Upper lobe of left lung (tissue), 6 donors: Measurements from ENCODE around the gene PIK3C2G. TPM values are rescaled to one million over a fixed set of nuclear protein-coding genes. Genes with fewer than 3 reads are reported as not detected.

Experiments used
- ATAC-seq, 2 donors: fragments of 200-7000 bp; cut with Tn5 transposase; one replicate each; pipeline ENCODE4 v1.9.1; 2022; ENCODE audit warnings: mild to moderate bottlenecking in 2 of 2, moderate library complexity in 2 of 2; ENCODE audit not compliant: low FRiP score in 2 of 2
- DNase-seq, 2 donors: peaks; one replicate each; pipeline ENCODE4 v3.0.0-alpha.2; 2019 to 2020
- H3K27ac ChIP-seq, 4 donors: fragments of 200-600 bp; sonication (generic); one replicate each; pipeline ENCODE4 v1.5.1; 2016 to 2019
- H3K27me3 ChIP-seq, 4 donors: fragments of 200-600 bp; sonication (generic); one replicate each; pipeline ENCODE4 v1.5.1; 2017 to 2019
- H3K36me3 ChIP-seq, 4 donors: fragments of 200-600 bp; sonication (generic); one replicate each; pipeline ENCODE4 v1.5.1; 2016 to 2019
- H3K4me1 ChIP-seq, 4 donors: fragments of 200-600 bp; sonication (generic); one replicate each; pipeline ENCODE4 v1.5.1; 2018 to 2019
- H3K4me3 ChIP-seq, 4 donors: fragments of 200-600 bp; sonication (generic); one replicate each; pipeline ENCODE4 v1.5.1; 2017 to 2019; ENCODE audit warnings: mild to moderate bottlenecking in 2 of 4, moderate library complexity in 1 of 4
- H3K9me3 ChIP-seq, 4 donors: fragments of 200-600 bp; sonication (generic); one replicate each; pipeline ENCODE4 v1.5.1; 2018 to 2019
- CTCF ChIP-seq, 6 experiments: fragments of 450-650 bp in 4 of 6; fragments of 200-600 bp in 2 of 6; sonication (generic) in 2 of 6; IDR thresholded peaks; one replicate each; pipeline ENCODE4 v1.5.1; 2016 to 2019; ENCODE audit warnings: antibody characterized with exemption in 6 of 6
- EP300 ChIP-seq, 4 donors: sonication (generic); formaldehyde crosslinking; IDR thresholded peaks; one replicate each; pipeline ENCODE4 v1.5.1; 2017; ENCODE audit warnings: antibody characterized with exemption in 4 of 4, control low read depth in 2 of 4
- POLR2A ChIP-seq, 4 donors: fragments of 450-650 bp; IDR thresholded peaks; one replicate each; pipeline ENCODE4 v1.5.1; 2016 to 2017; ENCODE audit warnings: antibody characterized with exemption in 4 of 4, mild to moderate bottlenecking in 2 of 4
- POLR2AphosphoS5 ChIP-seq, 2 donors: sonication (generic); formaldehyde crosslinking; IDR thresholded peaks; one replicate each; pipeline ENCODE4 v1.5.1; 2017; ENCODE audit warnings: antibody characterized with exemption in 2 of 2
- WGBS, 2 donors: methylation state at CpG; one replicate each; pipeline ENCODE4 v1.1.5; 2017 to 2018; 5-methylcytosine and 5-hydroxymethylcytosine counted together
- total RNA-seq, 6 donors: library from RNA; depleted of rRNA in 4 of 6; stranded (reverse); fragments of >200 nt in 4 of 6; gene quantifications; one replicate each; pipeline versions ENCODE4 v1.1.0 to v1.2.1, GENCODE V29; 2016 to 2021
- donor health status: DM: no; HTN: no; CAD: no; lungs with moderate emphysema.
- donor health status: DM: no; HTN: yes; CAD: no; lungs with severe emphysema.

PIK3C2G gene
- total RNA-seq, 6 donors from 2014 or later: 0.33 to 3.1 (median 0.39) TPM; not detected in 1

DNA sequence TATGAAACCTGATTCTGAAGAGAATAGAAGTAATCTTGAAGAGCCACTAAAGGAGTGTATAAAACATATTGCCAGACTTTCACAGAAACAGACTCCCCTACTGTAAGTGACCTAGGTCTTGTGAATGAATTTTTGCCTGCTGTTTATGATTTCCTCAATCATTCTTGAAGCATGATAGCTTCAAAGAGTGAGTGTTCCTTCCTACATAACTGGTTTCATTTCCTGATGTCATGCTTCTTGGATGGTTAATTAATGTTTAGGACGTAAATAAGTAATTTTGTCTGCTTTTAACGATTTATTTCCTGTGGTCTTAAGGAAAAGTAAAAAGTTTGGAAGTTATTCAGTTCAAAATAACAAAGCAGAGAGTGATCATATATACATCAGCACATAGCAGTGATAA, 129.8 kb downstream of the PIK3C2G start:
- Histone ChIP-seq H3K4me1 (no peaks in the 10 kb centered on the region), H3K4me3 (no peak overlapping the region), H3K27ac (no peak overlapping the region), H3K27me3 (no peaks in the 10 kb centered on the region), H3K36me3 (no peaks in the 10 kb centered on the region), H3K9me3 (no peaks in the 10 kb centered on the region)
- TF ChIP-seq CTCF (IDR thresholded peaks at IDR 0.05) (no peak), POLR2AphosphoS5 (IDR thresholded peaks at IDR 0.05) (no peak), EP300 (IDR thresholded peaks at IDR 0.05) (no peak), POLR2A (IDR thresholded peaks at IDR 0.05) (no peak)
- DNase-seq (no peak), ATAC-seq (no peak)
- 40 to 46% methylated on average over 2 of the region's 2 CpGs for WGBS, 2 donors

- no peak for DNase-seq
- ATAC-seq: no peak
- Histone ChIP-seq H3K4me3 (no peak overlapping the region), H3K27ac (no peak overlapping the region), H3K9me3 (no peaks in the 10 kb centered on the region), H3K27me3 (no peaks in the 10 kb centered on the region), H3K36me3 (no peaks in the 10 kb centered on the region), H3K4me1 (no peaks in the 10 kb centered on the region)
- WGBS, 2 donors: 94 to 100% methylated on average over 1 of the region's 1 CpG
- TF ChIP-seq POLR2AphosphoS5 (IDR thresholded peaks at IDR 0.05) (no peak), EP300 (IDR thresholded peaks at IDR 0.05) (no peak), POLR2A (IDR thresholded peaks at IDR 0.05) (no peak), CTCF (IDR thresholded peaks at IDR 0.05) (no peak)
Observed at GRCh38 chr12:18394742-18395141, 133.4 kb downstream of the PIK3C2G start.

DNA sequence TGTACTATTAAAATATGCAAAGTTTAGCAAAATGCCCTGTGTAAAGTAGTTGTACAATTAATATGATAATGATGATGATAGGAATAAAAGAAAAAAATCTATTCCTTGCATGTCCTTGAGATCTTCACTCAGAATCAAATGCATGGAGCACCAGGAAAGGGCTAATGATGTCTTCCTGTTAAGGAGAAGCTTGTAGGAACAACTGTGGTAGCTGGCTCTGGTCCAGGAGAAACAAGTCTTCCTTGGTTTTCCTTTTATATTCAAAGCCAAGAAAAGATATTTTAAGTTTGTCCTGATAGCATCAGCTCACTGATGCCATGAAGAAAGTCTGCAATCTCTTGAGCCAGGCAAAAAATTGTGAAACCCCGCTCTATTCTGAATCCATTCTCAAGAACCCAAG, 138.9 kb downstream of the PIK3C2G start:
- no peaks in the 10 kb centered on the region for H3K36me3 ChIP-seq
- 71 to 90% methylated on average over 1 of the region's 1 CpG for WGBS, 2 donors
- no peak for TF ChIP-seq POLR2A (IDR thresholded peaks at IDR 0.05)
- no peak for TF ChIP-seq CTCF (IDR thresholded peaks at IDR 0.05)
- no peak for TF ChIP-seq EP300 (IDR thresholded peaks at IDR 0.05)
- TF ChIP-seq POLR2AphosphoS5 (IDR thresholded peaks at IDR 0.05): no peak
- H3K27ac ChIP-seq: no peak overlapping the region
- no peaks in the 10 kb centered on the region for H3K27me3 ChIP-seq
- ATAC-seq (no peak), DNase-seq (no peak)
- H3K4me1 ChIP-seq: no peaks in the 10 kb centered on the region
- H3K4me3 ChIP-seq: no peak overlapping the region
- H3K9me3 ChIP-seq: no peaks in the 10 kb centered on the region

- ATAC-seq (no peak), DNase-seq (no peak)
- Histone ChIP-seq H3K27me3 (no peaks in the 10 kb centered on the region), H3K4me1 (no peaks in the 10 kb centered on the region), H3K36me3 (no peaks in the 10 kb centered on the region), H3K4me3 (no peak overlapping the region), H3K27ac (no peak overlapping the region), H3K9me3 (no peaks in the 10 kb centered on the region)
- TF ChIP-seq EP300 (IDR thresholded peaks at IDR 0.05): no peak
- no peak for TF ChIP-seq POLR2AphosphoS5 (IDR thresholded peaks at IDR 0.05)
- no peak for TF ChIP-seq CTCF (IDR thresholded peaks at IDR 0.05)
- TF ChIP-seq POLR2A (IDR thresholded peaks at IDR 0.05): no peak
- 72 to 81% methylated on average over 3 of the region's 3 CpGs for WGBS, 2 donors
Observed at GRCh38 chr12:18402872-18403611, 141.7 kb downstream of the PIK3C2G start.

- 50 to 65% methylated on average over 1 of the region's 1 CpG for WGBS, 2 donors
- H3K36me3 ChIP-seq: no peaks in the 10 kb centered on the region
- DNase-seq (no peak), ATAC-seq (no peak)
- TF ChIP-seq EP300 (IDR thresholded peaks at IDR 0.05): no peak
- H3K27ac ChIP-seq: no peak overlapping the region
- H3K4me3 ChIP-seq: no peak overlapping the region
- no peaks in the 10 kb centered on the region for H3K27me3 ChIP-seq
- H3K9me3 ChIP-seq: no peaks in the 10 kb centered on the region
- no peaks in the 10 kb centered on the region for H3K4me1 ChIP-seq
Observed at GRCh38 chr12:18411453-18411852, 150.1 kb downstream of the PIK3C2G start.
